SK-N-SH treated with all-trans-retinoic acid at 6 μM for 48 hours (cell line): Measurements from ENCODE around the gene DNASE2.
A peak's percentile ranks its signal among the peaks of the same experiment; 100 is the strongest.

Experiments used
- ATAC-seq: fragments of 200-7000 bp; cut with Tn5 transposase; 3 replicates; pipeline ENCODE4 v1.9.1; 2020; ENCODE audit warnings: mild to moderate bottlenecking, moderate library complexity
- ARNTL ChIP-seq: fragments of 450-650 bp; formaldehyde crosslinking; IDR thresholded peaks from 2 replicates; pipeline ENCODE4 v1.5.0; 2020; ENCODE audit warnings: low read depth, mild to moderate bottlenecking, moderate library complexity, borderline replicate concordance
- CREB5 ChIP-seq: fragments of 250-450 bp; sonication (Bioruptor Pico); IDR thresholded peaks from 2 replicates; pipeline ENCODE4 v1.5.1; 2020; ENCODE audit warnings: low read depth, mild to moderate bottlenecking, moderate library complexity
- CSDC2 ChIP-seq: fragments of 250-450 bp; sonication (Bioruptor Pico); IDR thresholded peaks from 2 replicates; pipeline ENCODE4 v1.5.0; 2020; ENCODE audit warnings: mild to moderate bottlenecking, moderate library complexity
- CSRNP3 ChIP-seq: fragments of 250-450 bp; sonication (Bioruptor Pico); IDR thresholded peaks from 2 replicates; pipeline ENCODE4 v1.5.1; 2021; ENCODE audit warnings: mild to moderate bottlenecking, moderate library complexity
- GLIS3 ChIP-seq: fragments of 250-450 bp; sonication (Bioruptor Pico); IDR thresholded peaks from 2 replicates; pipeline ENCODE4 v1.5.0; 2020; ENCODE audit warnings: mild to moderate bottlenecking, moderate library complexity
- ISL1 ChIP-seq: fragments of 250-450 bp; sonication (Bioruptor Pico); IDR thresholded peaks from 2 replicates; pipeline ENCODE4 v2.1.2; 2022; ENCODE audit warnings: mild to moderate bottlenecking, moderate library complexity
- OSR1 ChIP-seq: fragments of 250-450 bp; sonication (Bioruptor Pico); IDR thresholded peaks from 2 replicates; pipeline ENCODE4 v1.8.0; 2022; ENCODE audit warnings: moderate library complexity, mild to moderate bottlenecking, inconsistent platforms
- PATZ1 ChIP-seq: fragments of 250-450 bp; sonication (Bioruptor Pico); IDR thresholded peaks from 2 replicates; pipeline ENCODE4 v1.8.0; 2020; ENCODE audit warnings: mild to moderate bottlenecking, moderate library complexity, borderline replicate concordance
- POU6F1 ChIP-seq: fragments of 250-450 bp; sonication (Bioruptor Pico); IDR thresholded peaks from 2 replicates; pipeline ENCODE4 v1.8.0; 2021; ENCODE audit warnings: low read depth, mild to moderate bottlenecking, moderate library complexity, borderline replicate concordance
- PPARA ChIP-seq: fragments of 250-450 bp; sonication (Bioruptor Pico); IDR thresholded peaks from 2 replicates; pipeline ENCODE4 v1.5.0; 2020; ENCODE audit warnings: mild to moderate bottlenecking, borderline replicate concordance
- RARB ChIP-seq: fragments of 250-450 bp; sonication (Bioruptor Pico); IDR thresholded peaks from 2 replicates; pipeline ENCODE4 v1.8.0; 2021; ENCODE audit warnings: mild to moderate bottlenecking, moderate library complexity
- SNAI2 ChIP-seq: fragments of 250-450 bp; sonication (Bioruptor Pico); IDR thresholded peaks from 2 replicates; pipeline ENCODE4 v1.5.0; 2020; ENCODE audit warnings: mild to moderate bottlenecking, moderate library complexity
- TCF4 ChIP-seq: fragments of 250-450 bp; sonication (Bioruptor Pico); IDR thresholded peaks from 2 replicates; pipeline ENCODE4 v1.8.0; 2021; ENCODE audit warnings: mild to moderate bottlenecking, moderate library complexity, borderline replicate concordance
- TOX ChIP-seq: fragments of 250-450 bp; sonication (Bioruptor Pico); IDR thresholded peaks from 2 replicates; pipeline ENCODE4 v1.8.0; 2021; ENCODE audit warnings: mild to moderate bottlenecking, moderate library complexity, borderline replicate concordance
- TSHZ2 ChIP-seq: fragments of 250-450 bp; sonication (Bioruptor Pico); IDR thresholded peaks from 2 replicates; pipeline ENCODE4 v1.5.0; 2020; ENCODE audit warnings: mild to moderate bottlenecking, moderate library complexity
- ZC3H10 ChIP-seq: fragments of 250-450 bp; sonication (Bioruptor Pico); IDR thresholded peaks from 2 replicates; pipeline ENCODE4 v1.5.1; 2021; ENCODE audit warnings: mild to moderate bottlenecking, moderate library complexity
- ZFP3 ChIP-seq: fragments of 250-450 bp; sonication (Bioruptor Pico); IDR thresholded peaks from 2 replicates; pipeline ENCODE4 v1.5.0; 2020; ENCODE audit warnings: mild to moderate bottlenecking, moderate library complexity
- ZFP30 ChIP-seq: fragments of 450-650 bp; formaldehyde crosslinking; IDR thresholded peaks from 2 replicates; pipeline ENCODE4 v1.5.0; 2022; ENCODE audit warnings: mild to moderate bottlenecking, moderate library complexity
- ZNF565 ChIP-seq: fragments of 450-650 bp; formaldehyde crosslinking; conservative IDR thresholded peaks from 2 replicates; pipeline ENCODE4 v1.5.0; 2020; ENCODE audit warnings: low read depth, mild to moderate bottlenecking, moderate library complexity
- ZNF70 ChIP-seq: fragments of 450-650 bp; formaldehyde crosslinking; IDR thresholded peaks from 2 replicates; pipeline ENCODE4 v1.5.0; 2020; ENCODE audit warnings: mild to moderate bottlenecking, moderate library complexity

Gene DNASE2

GRCh38 chr19:12836529-12836863 is 44.8 kb downstream of the DNASE2 start:
- ATAC-seq: no peak
- TF ChIP-seq ZNF70: 0 out of 2 replicates have a peak, but pooled peaks have one; percentile 22
- no peak for TF ChIP-seq GLIS3 (CRISPR knock-in tag)
- no peak for TF ChIP-seq ZC3H10

GRCh38 chr19:12834976-12835757 is 46.1 kb downstream of the DNASE2 start:
- no peak for TF ChIP-seq ZNF70
- no peak for TF ChIP-seq CSDC2
- TF ChIP-seq POU6F1 (CRISPR knock-in tag): no peak
- TF ChIP-seq ZNF565 (CRISPR knock-in tag): no peak
- TF ChIP-seq SNAI2 (CRISPR knock-in tag): no peak
- TF ChIP-seq PPARA (CRISPR knock-in tag): no peak
- TF ChIP-seq CSRNP3: no peak
- TF ChIP-seq RARB (CRISPR knock-in tag): no peak
- TF ChIP-seq ZFP3 (CRISPR knock-in tag): no peak
- no peak for TF ChIP-seq TOX (CRISPR knock-in tag)
- no peak for TF ChIP-seq ARNTL (CRISPR knock-in tag)
- no peak for TF ChIP-seq GLIS3 (CRISPR knock-in tag)
- no peak for TF ChIP-seq TSHZ2 (CRISPR knock-in tag)
- no peak for TF ChIP-seq OSR1
- no peak for TF ChIP-seq PATZ1 (CRISPR knock-in tag)
- no peak for TF ChIP-seq ZC3H10
- no peak for TF ChIP-seq CREB5 (CRISPR knock-in tag)
- no peak for TF ChIP-seq ISL1 (CRISPR knock-in tag)
- ATAC-seq: peak; percentile 44

- ATAC-seq: no peak
- TF ChIP-seq ZFP30 (no peak), RARB (CRISPR knock-in tag) (no peak), POU6F1 (CRISPR knock-in tag) (no peak), CSRNP3 (no peak), ARNTL (CRISPR knock-in tag) (no peak), TCF4 (no peak), CREB5 (CRISPR knock-in tag) (no peak), ISL1 (CRISPR knock-in tag) (no peak), TSHZ2 (CRISPR knock-in tag) (no peak)
These were observed 46.7 kb downstream of the DNASE2 start, which contains the start of gene RTBDN for GRCh38 chr19:12834566-12834943. Gene RTBDN (minus strand): TSS chr19:12834579. CDS start chr19:12829979, 4,600 bp downstream.
